Measurements from ENCODE around the gene DIDO1. TPM values are rescaled to one million over a fixed set of nuclear protein-coding genes. Genes with fewer than 3 reads are reported as not detected.

The DIDO1 gene
- total and polyA plus RNA-seq, 9 of the 15 experiments (the other 6 are each of a cell fraction or from before 2014, with no cell fraction given) = 4.4 to 46.8 (median 31.2) TPM

DNA sequence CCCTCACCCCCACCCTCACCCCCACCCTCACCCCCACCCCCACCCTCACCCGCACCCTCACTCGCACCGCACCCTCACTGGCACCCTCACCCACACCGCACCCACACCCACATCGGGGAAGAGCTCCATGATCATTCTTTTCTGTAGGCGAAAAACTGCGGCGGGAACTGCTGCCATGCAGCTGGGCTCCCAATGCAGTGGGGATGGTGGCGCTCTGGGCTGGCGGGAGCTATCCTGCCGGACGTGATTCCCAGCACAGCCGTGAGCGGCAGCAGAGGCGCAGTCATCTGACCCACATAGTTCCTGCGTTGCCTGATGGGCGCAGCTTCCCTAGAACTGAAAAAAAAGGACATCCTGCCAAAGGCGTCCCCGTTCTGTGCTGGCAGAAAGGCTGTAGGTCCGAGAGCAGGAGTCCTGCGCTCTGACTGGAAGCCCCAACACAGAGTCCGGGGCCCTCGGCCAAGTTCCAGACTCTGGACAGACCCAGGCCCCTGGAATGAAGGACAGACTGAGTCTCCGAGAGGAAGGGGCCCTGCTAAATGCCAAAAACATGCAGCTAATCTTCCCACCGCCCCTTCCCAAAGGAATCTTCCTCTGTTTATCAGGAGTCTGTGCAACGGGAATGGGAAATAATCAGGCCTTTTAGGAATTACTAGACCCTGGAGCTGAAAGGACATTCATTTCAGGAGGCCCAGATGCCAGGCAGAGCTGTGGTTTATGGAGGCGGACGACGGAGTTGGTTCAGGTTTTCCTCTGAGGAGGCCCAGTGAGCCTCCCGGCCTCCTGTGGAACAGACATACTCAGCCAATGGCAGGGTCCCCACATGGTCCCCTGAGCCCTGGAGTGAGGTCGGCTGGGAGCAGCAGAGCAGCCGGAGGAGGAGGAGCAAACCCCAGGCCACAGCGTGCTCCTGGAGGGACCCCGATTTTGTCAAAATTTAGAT lies 50.6 kb downstream of the DIDO1 start (continued):
- no peak for TF ChIP-seq TFE3 (CRISPR knock-in tag; IDR thresholded peaks at IDR 0.05)
- TF ChIP-seq, protein P1, sequence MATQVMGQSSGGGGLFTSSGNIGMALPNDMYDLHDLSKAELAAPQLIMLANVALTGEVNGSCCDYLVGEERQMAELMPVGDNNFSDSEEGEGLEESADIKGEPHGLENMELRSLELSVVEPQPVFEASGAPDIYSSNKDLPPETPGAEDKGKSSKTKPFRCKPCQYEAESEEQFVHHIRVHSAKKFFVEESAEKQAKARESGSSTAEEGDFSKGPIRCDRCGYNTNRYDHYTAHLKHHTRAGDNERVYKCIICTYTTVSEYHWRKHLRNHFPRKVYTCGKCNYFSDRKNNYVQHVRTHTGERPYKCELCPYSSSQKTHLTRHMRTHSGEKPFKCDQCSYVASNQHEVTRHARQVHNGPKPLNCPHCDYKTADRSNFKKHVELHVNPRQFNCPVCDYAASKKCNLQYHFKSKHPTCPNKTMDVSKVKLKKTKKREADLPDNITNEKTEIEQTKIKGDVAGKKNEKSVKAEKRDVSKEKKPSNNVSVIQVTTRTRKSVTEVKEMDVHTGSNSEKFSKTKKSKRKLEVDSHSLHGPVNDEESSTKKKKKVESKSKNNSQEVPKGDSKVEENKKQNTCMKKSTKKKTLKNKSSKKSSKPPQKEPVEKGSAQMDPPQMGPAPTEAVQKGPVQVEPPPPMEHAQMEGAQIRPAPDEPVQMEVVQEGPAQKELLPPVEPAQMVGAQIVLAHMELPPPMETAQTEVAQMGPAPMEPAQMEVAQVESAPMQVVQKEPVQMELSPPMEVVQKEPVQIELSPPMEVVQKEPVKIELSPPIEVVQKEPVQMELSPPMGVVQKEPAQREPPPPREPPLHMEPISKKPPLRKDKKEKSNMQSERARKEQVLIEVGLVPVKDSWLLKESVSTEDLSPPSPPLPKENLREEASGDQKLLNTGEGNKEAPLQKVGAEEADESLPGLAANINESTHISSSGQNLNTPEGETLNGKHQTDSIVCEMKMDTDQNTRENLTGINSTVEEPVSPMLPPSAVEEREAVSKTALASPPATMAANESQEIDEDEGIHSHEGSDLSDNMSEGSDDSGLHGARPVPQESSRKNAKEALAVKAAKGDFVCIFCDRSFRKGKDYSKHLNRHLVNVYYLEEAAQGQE (IDR thresholded peaks at IDR 0.05; ENCODE audit: borderline replicate concordance) = peak; percentile 37; the same call in 1 of the 2 replicates
- TF ChIP-seq, protein P1 (CRISPR knock-in tag; IDR thresholded peaks at IDR 0.05; ENCODE audit: low read depth) = no peak; the same call in 1 of the 2 replicates
- no peak for TF ChIP-seq ATF3 (IDR thresholded peaks at IDR 0.05)
- 0 out of 2 replicates have a peak, but pooled peaks have one; percentile 19 for TF ChIP-seq ATF3 (CRISPR knock-in tag; conservative IDR thresholded peaks at IDR 0.05)
- no peak for TF ChIP-seq FOXA3 (CRISPR knock-in tag; conservative IDR thresholded peaks at IDR 0.05 in 1 of 2, IDR thresholded peaks at IDR 0.05 in 1 of 2)
- TF ChIP-seq TAF15 (IDR thresholded peaks at IDR 0.05; ENCODE audit: low read depth, low read length) = no peak
- no peak for TF ChIP-seq ETV6 (IDR thresholded peaks at IDR 0.05; ENCODE audit: borderline replicate concordance in 1 of 2, low read depth in 2 of 2, low read length in 1 of 2)
- TF ChIP-seq ETV6 (CRISPR knock-in tag; IDR thresholded peaks at IDR 0.05; ENCODE audit: borderline replicate concordance) = no peak
- TF ChIP-seq ZNF316 (IDR thresholded peaks at IDR 0.05) = no peak
- TF ChIP-seq, protein P2, sequence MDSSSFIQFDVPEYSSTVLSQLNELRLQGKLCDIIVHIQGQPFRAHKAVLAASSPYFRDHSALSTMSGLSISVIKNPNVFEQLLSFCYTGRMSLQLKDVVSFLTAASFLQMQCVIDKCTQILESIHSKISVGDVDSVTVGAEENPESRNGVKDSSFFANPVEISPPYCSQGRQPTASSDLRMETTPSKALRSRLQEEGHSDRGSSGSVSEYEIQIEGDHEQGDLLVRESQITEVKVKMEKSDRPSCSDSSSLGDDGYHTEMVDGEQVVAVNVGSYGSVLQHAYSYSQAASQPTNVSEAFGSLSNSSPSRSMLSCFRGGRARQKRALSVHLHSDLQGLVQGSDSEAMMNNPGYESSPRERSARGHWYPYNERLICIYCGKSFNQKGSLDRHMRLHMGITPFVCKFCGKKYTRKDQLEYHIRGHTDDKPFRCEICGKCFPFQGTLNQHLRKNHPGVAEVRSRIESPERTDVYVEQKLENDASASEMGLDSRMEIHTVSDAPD (CRISPR knock-in tag; IDR thresholded peaks at IDR 0.05) = no peak
- no peak for TF ChIP-seq ARHGAP35 (IDR thresholded peaks at IDR 0.05; ENCODE audit: partially characterized antibody)

Data from K562 (cell line).